Upper lobe of left lung (tissue), 6 donors: Measurements from ENCODE around the gene SRGAP3. TPM values are rescaled to one million over a fixed set of nuclear protein-coding genes. Genes with fewer than 3 reads are reported as not detected.

Experiments used
- ATAC-seq, 2 donors: fragments of 200-7000 bp; cut with Tn5 transposase; one replicate each; pipeline ENCODE4 v1.9.1; 2022; ENCODE audit warnings: mild to moderate bottlenecking in 2 of 2, moderate library complexity in 2 of 2; ENCODE audit not compliant: low FRiP score in 2 of 2
- DNase-seq, 2 donors: peaks; one replicate each; pipeline ENCODE4 v3.0.0-alpha.2; 2019 to 2020
- H3K27ac ChIP-seq, 4 donors: fragments of 200-600 bp; sonication (generic); one replicate each; pipeline ENCODE4 v1.5.1; 2016 to 2019
- H3K27me3 ChIP-seq, 4 donors: fragments of 200-600 bp; sonication (generic); one replicate each; pipeline ENCODE4 v1.5.1; 2017 to 2019
- H3K36me3 ChIP-seq, 4 donors: fragments of 200-600 bp; sonication (generic); one replicate each; pipeline ENCODE4 v1.5.1; 2016 to 2019
- H3K4me1 ChIP-seq, 4 donors: fragments of 200-600 bp; sonication (generic); one replicate each; pipeline ENCODE4 v1.5.1; 2018 to 2019
- H3K4me3 ChIP-seq, 4 donors: fragments of 200-600 bp; sonication (generic); one replicate each; pipeline ENCODE4 v1.5.1; 2017 to 2019; ENCODE audit warnings: mild to moderate bottlenecking in 2 of 4, moderate library complexity in 1 of 4
- H3K9me3 ChIP-seq, 4 donors: fragments of 200-600 bp; sonication (generic); one replicate each; pipeline ENCODE4 v1.5.1; 2018 to 2019
- EP300 ChIP-seq, 4 donors: sonication (generic); formaldehyde crosslinking; IDR thresholded peaks; one replicate each; pipeline ENCODE4 v1.5.1; 2017; ENCODE audit warnings: antibody characterized with exemption in 4 of 4, control low read depth in 2 of 4
- POLR2A ChIP-seq, 4 donors: fragments of 450-650 bp; IDR thresholded peaks; one replicate each; pipeline ENCODE4 v1.5.1; 2016 to 2017; ENCODE audit warnings: antibody characterized with exemption in 4 of 4, mild to moderate bottlenecking in 2 of 4
- POLR2AphosphoS5 ChIP-seq, 2 donors: sonication (generic); formaldehyde crosslinking; IDR thresholded peaks; one replicate each; pipeline ENCODE4 v1.5.1; 2017; ENCODE audit warnings: antibody characterized with exemption in 2 of 2
- WGBS, 2 donors: methylation state at CpG; one replicate each; pipeline ENCODE4 v1.1.5; 2017 to 2018; 5-methylcytosine and 5-hydroxymethylcytosine counted together
- total RNA-seq, 6 donors: library from RNA; depleted of rRNA in 4 of 6; stranded (reverse); fragments of >200 nt in 4 of 6; gene quantifications; one replicate each; pipeline versions ENCODE4 v1.1.0 to v1.2.1, GENCODE V29; 2016 to 2021
- TF ChIP-seq, protein P1 (sequence below), 6 experiments: fragments of 450-650 bp in 4 of 6; fragments of 200-600 bp in 2 of 6; sonication (generic) in 2 of 6; IDR thresholded peaks; one replicate each; pipeline ENCODE4 v1.5.1; 2016 to 2019; ENCODE audit warnings: antibody characterized with exemption in 6 of 6
- donor health status: DM: no; HTN: no; CAD: no; lungs with moderate emphysema.
- donor health status: DM: no; HTN: yes; CAD: no; lungs with severe emphysema.

SRGAP3 gene
- total RNA-seq, 6 donors from 2014 or later: 4.6 to 29.6 (median 11.4) TPM

- TF ChIP-seq EP300 (IDR thresholded peaks at IDR 0.05) (no peak), POLR2AphosphoS5 (IDR thresholded peaks at IDR 0.05) (no peak), POLR2A (IDR thresholded peaks at IDR 0.05) (no peak)
- TF ChIP-seq, protein P1, sequence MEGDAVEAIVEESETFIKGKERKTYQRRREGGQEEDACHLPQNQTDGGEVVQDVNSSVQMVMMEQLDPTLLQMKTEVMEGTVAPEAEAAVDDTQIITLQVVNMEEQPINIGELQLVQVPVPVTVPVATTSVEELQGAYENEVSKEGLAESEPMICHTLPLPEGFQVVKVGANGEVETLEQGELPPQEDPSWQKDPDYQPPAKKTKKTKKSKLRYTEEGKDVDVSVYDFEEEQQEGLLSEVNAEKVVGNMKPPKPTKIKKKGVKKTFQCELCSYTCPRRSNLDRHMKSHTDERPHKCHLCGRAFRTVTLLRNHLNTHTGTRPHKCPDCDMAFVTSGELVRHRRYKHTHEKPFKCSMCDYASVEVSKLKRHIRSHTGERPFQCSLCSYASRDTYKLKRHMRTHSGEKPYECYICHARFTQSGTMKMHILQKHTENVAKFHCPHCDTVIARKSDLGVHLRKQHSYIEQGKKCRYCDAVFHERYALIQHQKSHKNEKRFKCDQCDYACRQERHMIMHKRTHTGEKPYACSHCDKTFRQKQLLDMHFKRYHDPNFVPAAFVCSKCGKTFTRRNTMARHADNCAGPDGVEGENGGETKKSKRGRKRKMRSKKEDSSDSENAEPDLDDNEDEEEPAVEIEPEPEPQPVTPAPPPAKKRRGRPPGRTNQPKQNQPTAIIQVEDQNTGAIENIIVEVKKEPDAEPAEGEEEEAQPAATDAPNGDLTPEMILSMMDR (IDR thresholded peaks at IDR 0.05): no peak
- Histone ChIP-seq H3K9me3 (no peaks in the 10 kb centered on the region), H3K4me3 (no peak overlapping the region), H3K27ac (no peak overlapping the region), H3K36me3 (no peaks in the 10 kb centered on the region), H3K27me3 (no peaks in the 10 kb centered on the region), H3K4me1 (no peaks in the 10 kb centered on the region)
- 70 to 84% methylated on average over 5 of the region's 5 CpGs for WGBS, 2 donors
- ATAC-seq (no peak), DNase-seq (no peak)
Observed at GRCh38 chr3:9224490-9224889, 25.0 kb downstream of the SRGAP3 start.

GRCh38 chr3:9223672-9224071 lies 25.8 kb downstream of the SRGAP3 start:
- Histone ChIP-seq H3K9me3 (no peaks in the 10 kb centered on the region), H3K4me3 (no peak overlapping the region), H3K27ac (no peak overlapping the region), H3K4me1 (no peaks in the 10 kb centered on the region), H3K36me3 (no peaks in the 10 kb centered on the region), H3K27me3 (no peaks in the 10 kb centered on the region)
- DNase-seq (no peak), ATAC-seq (no peak)
- WGBS, 2 donors: 68 to 77% methylated on average over 6 of the region's 6 CpGs
- TF ChIP-seq EP300 (IDR thresholded peaks at IDR 0.05): no peak
- TF ChIP-seq POLR2AphosphoS5 (IDR thresholded peaks at IDR 0.05): no peak
- TF ChIP-seq POLR2A (IDR thresholded peaks at IDR 0.05): no peak
- TF ChIP-seq, protein P1 (IDR thresholded peaks at IDR 0.05): no peak

GRCh38 chr3:9222956-9223639 lies 26.3 kb downstream of the SRGAP3 start:
- no peaks in the 10 kb centered on the region for H3K4me1 ChIP-seq
- TF ChIP-seq, protein P1 (IDR thresholded peaks at IDR 0.05): no peak
- no peak for TF ChIP-seq POLR2AphosphoS5 (IDR thresholded peaks at IDR 0.05)
- no peak overlapping the region for H3K4me3 ChIP-seq
- DNase-seq: no peak
- H3K27ac ChIP-seq: no peak overlapping the region
- no peaks in the 10 kb centered on the region for H3K27me3 ChIP-seq
- ATAC-seq: no peak
- no peaks in the 10 kb centered on the region for H3K9me3 ChIP-seq
- WGBS, 2 donors: 86 to 89% methylated on average over 1 to 2 of the region's 2 CpGs
- H3K36me3 ChIP-seq: no peaks in the 10 kb centered on the region

GRCh38 chr3:9222049-9222448 lies 27.4 kb downstream of the SRGAP3 start:
- no peak for DNase-seq
- no peaks in the 10 kb centered on the region for H3K4me1 ChIP-seq
- no peaks in the 10 kb centered on the region for H3K9me3 ChIP-seq
- TF ChIP-seq POLR2A (IDR thresholded peaks at IDR 0.05): no peak
- TF ChIP-seq, protein P1 (IDR thresholded peaks at IDR 0.05): no peak
- TF ChIP-seq EP300 (IDR thresholded peaks at IDR 0.05): no peak
- no peak for TF ChIP-seq POLR2AphosphoS5 (IDR thresholded peaks at IDR 0.05)
- no peaks in the 10 kb centered on the region for H3K27me3 ChIP-seq
- no peaks in the 10 kb centered on the region for H3K36me3 ChIP-seq
- WGBS, 2 donors: 26 to 66% methylated on average over 2 of the region's 2 CpGs
- H3K27ac ChIP-seq: no peak overlapping the region
- H3K4me3 ChIP-seq: no peak overlapping the region
- no peak for ATAC-seq

DNA sequence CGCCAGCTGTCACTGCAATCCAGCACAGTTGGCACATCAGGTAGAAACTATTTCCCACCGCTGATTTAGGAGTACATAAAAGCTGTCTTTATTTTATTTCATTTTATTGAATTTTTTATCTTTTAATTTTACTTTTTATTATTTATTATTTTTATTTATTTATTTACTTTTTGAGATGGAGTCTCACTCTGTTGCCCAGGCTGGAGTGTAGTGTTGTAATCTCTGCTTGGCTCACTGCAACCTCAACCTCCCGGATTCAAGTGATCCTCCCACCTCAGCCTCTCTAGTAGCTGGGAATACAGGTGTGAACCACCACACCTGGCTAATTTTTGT lies 31.0 kb downstream of the SRGAP3 start:
- Histone ChIP-seq H3K4me3 (no peak overlapping the region), H3K9me3 (no peaks in the 10 kb centered on the region), H3K4me1 (no peaks in the 10 kb centered on the region), H3K27ac (no peak overlapping the region), H3K36me3 (no peaks in the 10 kb centered on the region), H3K27me3 (no peaks in the 10 kb centered on the region)
- TF ChIP-seq, protein P1 (IDR thresholded peaks at IDR 0.05): no peak
- TF ChIP-seq POLR2AphosphoS5 (IDR thresholded peaks at IDR 0.05) (no peak), EP300 (IDR thresholded peaks at IDR 0.05) (no peak), POLR2A (IDR thresholded peaks at IDR 0.05) (no peak)
- WGBS, 2 donors: 95 to 99% methylated on average over 3 of the region's 3 CpGs
- no peak for DNase-seq
- ATAC-seq: no peak
